GM18499 (cell line): Measurements from ENCODE around the gene KCND2.

Experiments used
- ATAC-seq: cut with Tn5 transposase; IDR thresholded peaks from one replicate; pipeline ENCODE4 v1.9.1; 2021; ENCODE audit warnings: moderate number of reproducible peaks; ENCODE audit not compliant: insufficient read depth, unreplicated experiment

KCND2 gene

DNA sequence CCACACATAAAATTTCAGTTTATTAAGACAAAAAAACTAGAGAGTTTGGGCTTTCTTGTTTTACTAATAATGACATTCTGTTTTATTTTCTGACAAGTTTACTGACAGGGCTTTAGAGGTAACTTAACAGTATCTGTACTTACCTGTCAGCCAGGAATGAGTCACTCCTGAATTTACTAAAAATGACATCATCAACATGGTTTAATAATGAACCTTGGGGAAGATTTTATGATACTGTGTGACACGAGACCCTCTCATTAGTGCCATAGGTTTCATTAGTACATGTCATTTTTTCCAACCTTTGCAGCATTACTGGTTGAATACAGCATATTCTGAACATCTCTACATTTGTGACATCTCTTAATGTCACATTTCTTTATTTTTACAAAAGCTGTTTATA, 131.1 kb downstream of the KCND2 start:
- ATAC-seq = peak; percentile 52

DNA sequence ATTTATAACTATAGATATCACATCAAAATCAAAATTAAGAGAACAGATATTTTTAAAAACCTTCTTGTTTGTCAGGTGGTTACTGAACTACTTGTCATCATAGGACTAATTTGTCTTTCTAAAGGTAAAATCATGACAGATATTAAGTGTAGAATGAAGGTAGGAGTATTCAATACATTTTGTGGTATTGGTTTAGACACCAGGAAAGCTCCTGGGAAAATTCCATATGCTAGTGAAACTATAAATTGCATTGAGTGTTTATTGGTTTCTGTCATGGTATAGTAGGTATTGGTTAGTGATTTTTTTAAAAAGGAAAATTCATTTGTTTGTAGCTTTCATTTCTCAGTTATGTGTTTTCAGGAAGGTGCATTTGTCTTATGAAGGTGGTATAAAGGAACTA, 132.7 kb downstream of the KCND2 start:
- no peak for ATAC-seq

DNA sequence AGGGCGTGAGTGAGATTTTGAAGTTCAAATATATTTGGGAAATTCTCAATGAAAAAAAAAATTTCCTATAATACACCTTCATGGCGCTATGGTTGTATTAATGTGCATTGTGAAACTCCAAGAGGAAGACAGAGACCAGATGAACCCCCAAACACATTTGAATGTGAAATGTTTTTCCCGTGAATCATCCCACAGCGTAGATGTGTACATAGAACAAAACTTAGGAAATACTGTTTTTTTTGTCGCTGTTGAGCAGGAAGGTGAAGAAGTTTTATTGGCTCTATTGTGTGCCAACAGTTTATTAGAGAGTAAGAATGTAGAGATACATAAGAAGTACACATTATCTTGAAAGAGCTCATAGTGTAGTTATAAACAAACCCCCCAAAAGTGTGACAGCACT, 134.0 kb downstream of the KCND2 start:
- ATAC-seq = no peak

DNA sequence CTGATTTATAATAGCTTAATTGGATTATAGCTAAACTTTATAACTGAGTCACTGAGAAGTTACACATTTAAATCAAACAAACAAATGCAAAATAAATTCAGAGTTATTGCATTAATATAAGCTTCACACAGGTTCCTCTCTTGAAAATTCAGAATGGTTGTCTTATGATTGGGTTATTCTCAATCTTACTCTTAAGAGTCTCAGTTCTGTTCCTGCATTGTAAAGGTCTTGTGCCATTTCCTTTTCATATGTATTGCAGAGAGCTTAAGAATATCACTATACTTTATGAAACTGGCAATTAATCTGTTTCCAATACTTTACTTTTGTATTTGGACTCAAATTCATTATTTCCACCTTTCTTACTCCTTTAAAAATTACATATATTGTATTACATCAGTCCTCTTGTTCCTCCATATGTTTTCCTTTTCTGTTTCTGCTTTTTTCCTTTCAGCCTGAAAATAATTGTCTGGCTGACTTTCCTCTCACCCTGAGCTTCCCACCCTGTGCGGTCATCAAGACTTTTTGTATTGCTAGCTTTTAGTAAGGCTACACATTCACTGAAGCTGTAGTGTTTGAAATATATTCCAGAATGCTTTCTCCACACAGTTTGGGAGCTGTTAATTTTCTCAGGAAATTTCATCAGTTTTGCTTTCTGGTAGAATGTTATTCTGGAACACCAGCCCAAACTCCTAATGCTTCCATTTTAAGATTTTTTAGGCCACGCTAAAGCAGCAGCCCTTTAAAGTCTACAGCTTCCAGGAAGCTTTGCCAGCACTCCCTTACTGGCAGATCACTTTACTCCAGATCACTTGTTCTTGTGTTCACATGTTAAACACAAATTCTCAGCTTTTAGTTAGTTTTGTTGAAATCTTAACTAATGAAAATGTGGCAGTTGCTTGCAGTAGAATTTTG, 139.4 kb downstream of the KCND2 start:
- peak; percentile 94 for ATAC-seq

DNA sequence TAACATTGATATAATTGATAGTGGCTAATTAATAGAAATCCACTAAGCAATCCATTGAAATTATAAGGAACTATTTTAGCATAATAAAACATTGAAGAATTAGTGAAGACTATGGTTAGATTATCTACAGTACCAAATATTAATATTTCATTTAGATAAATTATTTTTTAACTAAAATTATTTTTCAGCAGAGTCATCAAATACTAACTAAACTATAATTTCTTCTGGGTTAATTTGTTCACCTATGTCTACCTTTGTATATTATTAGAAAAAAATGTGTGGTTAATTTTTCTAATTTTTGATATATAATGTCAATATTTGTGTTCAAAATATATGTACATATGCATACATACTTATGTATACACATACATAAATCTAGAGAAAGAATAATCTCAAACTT, 140.2 kb downstream of the KCND2 start:
- ATAC-seq = no peak

DNA sequence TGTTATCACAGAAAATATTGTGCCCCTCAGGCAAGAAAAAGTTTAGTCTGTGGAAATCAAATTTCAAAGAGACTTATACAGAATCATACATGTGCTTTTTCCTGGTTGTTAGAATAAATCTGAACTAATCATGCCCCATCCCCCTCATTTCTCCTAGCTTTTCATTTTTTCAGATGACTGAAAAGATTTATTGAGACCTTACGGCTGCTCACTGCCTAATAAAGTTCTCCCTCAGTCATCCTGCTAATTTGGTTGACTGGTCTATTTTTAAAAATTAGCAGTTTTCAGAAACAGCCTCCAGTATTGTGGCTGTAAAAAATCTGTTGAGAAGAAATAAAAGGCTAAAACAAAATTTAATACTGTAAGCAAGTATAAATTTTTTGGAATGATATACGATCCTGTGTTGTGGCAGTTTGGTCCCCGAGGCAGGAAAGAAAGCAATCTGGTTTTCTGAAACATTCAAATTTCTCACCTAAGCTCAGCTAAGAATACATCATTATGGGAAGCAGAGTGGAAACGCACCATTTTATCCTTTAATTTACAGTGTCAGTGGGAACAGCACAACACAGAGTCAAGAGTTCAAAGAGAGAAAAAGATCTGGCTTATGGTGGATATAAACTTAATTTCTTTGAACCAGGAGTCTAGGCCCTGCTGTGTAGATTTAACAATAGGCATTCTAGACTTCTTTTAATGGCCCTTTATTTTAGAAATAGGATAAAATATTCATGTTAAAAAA, 144.4 kb downstream of the KCND2 start:
- ATAC-seq = no peak

DNA sequence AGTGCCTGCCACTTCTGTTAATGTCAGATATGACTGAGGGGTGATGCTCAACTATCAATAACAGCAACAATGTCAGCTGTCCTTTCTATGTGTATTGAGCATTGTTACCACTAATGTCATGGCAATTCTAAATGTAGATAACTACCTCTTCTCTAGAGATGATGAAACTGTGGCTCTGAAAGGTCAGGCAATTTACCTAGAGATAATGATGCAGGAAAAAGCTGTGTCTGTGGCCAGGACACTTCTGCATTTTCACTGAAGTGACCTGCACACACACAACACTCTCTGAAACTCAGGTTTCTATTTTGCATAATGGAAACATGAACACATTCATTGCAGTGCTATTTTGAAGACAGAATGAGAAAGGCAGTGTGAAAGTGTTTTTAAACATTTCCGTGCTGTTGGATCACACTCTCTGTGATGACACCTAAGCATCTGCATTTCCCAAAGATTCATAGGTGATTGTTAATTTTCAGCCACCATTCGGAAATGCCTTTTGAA, 148.2 kb downstream of the KCND2 start:
- peak; percentile 99 for ATAC-seq

DNA sequence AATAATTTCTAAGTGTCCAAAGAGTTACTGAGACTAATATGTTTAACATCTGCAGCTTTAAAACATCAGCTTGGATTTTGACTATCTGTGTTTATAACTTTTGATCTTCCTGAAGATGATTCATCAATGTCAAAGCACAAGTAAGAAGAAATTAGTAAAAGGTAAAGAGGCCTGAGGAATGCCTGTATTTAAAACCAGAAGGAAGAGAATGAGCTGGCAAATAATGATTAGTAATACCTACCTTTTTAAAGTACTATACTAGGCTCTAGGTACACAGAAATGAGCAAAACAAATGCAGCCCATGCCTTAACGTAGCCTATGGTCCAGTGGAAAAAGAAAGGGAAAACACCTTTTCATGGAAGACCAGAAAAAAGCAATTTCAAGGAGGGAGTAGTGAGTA, 158.0 kb downstream of the KCND2 start:
- ATAC-seq = no peak

DNA sequence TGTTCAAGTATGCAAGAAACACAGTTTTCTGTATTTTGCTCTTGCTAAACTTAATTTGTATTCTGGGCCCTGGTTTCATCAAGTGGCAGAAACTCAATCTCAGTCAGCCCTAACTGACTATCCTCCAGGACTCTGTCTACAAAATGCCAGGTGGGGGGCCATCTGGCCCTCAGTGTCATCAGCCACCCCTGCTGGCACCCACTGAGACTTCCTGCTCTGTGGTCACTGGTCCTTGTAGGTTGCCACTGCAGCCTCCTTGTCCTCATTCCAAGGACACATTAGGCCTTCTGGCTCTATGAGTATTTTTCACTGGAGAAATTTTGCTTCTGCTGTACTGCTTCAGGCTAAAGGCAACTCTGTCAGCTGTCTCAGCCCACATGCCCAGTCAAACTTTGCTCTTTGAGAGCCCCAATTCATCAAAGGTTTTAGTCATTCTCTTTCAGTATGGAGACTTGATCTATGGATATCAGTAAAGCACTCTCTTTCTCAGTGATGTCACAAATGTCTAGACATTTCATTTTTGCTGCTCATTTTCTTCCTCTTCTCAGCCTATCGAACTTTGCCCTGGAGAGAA, 163.6 kb downstream of the KCND2 start:
- ATAC-seq = no peak

DNA sequence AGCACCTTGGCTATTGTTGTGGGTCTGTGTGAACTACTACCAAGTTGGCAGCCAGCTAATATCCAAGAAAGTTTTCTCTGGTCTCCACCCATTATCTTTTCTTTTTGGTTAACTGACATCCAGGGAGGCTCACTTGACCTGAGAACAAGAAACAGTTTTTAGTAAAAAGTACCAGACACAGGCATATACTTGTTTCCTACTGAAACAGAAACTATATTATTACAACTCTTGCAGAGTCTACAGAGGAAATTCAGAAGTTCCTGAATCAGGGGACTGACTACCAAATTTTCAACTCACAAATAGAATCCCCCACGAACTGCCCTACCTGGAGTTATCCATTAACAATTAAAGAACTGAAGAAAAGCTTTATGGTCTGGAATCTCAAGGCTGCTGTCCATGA, 168.9 kb downstream of the KCND2 start:
- ATAC-seq = peak; percentile 82

DNA sequence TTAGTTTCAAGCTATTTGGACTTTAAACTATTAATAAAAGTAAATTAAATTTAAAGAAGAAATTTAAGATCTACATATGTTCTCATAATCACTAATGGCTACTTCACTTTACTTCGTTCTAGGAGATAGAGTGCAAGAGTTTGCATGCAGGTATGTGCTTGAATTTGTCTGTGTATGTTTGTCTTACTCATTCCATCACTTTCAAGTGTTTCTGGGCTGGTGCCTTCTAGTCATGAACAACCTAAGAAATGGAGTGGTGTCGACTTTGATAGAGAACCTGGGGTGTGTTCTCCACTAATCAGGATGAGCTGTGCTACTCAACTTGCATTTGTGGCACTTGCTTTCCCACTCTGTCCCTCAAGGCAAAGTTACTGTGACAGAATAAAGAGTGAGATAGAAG, 169.9 kb downstream of the KCND2 start:
- no peak for ATAC-seq

DNA sequence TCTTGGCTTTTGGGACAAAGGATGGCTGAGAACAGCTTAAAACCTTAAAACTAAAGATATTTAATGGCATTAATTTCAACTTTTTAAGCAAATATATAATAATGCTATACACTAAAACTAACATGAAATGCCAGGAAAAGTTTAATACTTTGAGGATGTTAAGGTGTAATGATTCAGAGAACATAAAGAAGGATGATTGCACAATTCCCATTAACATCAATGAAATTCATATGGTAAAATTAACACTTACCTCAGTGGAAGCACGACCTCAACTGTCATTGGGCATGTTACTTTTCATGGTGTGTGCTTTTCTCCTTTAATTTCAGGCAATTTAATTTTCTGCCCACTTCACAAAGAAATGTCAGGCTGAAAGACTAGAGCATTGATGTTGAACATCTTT, 171.7 kb downstream of the KCND2 start:
- no peak for ATAC-seq

DNA sequence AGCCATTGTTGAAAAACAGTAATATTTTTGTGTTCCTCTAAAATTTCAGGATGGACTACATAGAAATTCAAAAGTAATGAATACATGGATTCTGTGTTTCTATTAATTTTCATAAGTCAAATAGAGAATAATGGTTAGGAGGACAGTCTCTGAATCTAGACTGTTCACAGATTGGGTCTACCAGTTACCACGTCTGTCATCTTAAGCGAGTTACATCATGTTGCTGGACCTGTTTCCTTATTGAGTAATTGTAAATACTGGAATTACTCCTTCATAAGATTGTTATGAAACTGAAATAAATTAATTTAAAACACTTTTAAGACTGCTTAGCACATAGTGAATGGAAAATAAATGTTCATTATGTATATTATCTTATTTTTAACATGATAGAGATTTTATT, 172.3 kb downstream of the KCND2 start:
- ATAC-seq = no peak

DNA sequence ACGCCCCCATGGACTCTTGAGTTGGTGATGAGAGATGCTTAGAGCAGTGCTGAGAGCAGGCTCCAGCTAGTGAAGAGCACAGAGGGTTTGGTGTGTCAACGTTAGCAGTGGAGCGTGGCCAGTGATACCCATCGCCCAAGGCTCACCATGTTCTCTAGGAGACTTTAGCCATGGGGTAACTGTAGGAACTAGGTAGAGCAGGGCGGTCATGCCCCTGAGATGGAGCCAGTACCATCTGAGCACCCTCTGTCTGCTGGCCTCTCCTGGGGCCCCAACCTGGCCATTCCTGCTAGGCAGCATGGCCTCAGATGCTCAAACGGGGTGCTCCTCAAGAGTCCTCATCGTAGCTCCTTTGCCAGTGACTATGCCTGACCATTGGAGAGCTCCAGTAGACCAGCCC, 179.7 kb downstream of the KCND2 start:
- no peak for ATAC-seq

DNA sequence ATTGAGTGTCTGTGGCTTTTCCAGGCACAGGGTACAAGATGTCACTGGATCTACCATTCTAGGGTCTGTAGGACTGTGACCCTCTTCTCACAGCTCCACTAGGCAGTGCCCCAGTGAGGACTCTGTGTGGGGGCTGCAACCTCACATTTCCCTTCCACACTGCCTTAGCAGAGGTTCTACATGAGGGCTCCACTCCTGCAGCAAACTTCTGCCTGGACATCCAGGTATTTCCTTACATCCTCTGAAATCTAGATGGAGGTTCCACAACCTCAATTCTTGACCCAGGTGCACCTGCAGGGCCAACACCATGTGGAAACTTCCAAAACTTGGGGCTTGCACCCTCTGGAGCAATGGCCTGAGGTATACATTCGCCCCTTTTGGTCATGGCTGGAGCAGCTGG, 183.7 kb downstream of the KCND2 start:
- ATAC-seq = no peak

DNA sequence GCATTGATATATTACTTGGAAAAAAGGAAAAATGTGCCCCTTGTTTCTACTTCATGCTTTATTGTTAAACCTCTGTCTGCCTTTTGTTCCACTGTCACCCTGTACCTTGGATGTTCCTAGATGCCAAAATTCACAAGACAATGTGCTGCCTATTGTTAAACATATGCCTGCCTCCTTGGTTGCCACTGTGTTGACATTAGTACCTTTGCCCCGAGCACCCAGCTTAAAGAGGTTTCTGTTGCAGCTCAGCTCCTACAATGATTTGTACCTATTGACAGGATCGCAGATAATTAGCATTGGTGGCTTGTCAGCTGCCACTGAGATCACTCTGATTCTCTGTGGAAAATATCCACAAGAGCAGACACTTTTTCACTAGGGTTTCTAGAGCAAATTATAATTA, 188.0 kb downstream of the KCND2 start:
- ATAC-seq = no peak

DNA sequence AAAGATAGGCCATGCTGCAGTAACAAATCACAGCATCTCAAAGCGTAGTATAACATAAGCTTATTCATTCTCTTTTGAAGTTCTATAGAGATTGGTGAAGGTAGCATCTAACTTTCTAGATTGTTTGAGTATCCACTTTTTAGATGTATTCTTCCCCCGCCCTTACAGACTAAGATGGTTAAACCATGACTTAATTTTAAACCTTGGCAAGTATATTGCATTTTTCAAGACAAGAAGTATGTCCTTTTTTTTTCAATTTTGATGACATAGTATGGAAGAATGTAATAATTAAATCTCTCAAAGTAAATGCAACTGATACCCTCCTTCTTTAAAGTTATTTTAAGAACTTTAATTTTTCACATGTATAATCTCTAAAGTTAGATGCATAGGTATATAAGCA, 190.0 kb downstream of the KCND2 start:
- ATAC-seq = no peak

DNA sequence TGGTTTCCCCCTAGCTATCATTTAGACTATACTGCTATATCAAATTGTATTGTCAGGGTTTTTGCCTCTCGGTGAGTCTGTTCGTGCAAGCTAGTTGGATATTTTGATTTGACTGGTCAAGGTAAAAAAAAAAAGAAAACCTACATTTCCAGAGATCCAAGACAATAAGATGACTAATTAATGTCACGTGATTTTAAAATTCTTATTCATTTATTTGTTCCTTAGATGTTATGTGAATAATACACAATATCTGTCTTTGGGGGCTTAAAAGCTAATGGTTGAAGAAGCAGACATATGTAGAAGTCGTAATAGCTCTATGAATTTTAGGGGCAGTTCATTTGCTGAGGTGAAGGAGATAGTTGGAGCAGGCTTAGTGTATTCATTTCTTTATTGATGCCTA, 191.1 kb downstream of the KCND2 start:
- ATAC-seq = no peak

DNA sequence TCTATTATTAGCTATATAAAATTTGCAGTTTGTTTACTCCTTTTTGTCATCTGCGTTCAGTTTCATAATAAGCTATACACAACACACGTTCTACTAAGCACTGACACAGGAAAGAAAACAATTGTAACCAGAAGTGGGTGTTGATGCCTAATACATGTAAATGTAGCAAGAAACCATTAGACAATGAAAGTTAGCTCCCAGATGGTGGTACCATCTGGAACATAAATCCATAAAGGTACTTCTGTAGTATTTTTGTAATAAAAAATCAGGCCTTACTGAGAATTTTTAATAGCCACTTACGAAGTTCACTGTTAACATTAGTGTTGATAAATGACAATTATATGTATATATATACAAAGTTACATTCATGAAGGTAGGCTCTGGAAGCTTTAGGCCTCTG, 194.7 kb downstream of the KCND2 start:
- no peak for ATAC-seq

DNA sequence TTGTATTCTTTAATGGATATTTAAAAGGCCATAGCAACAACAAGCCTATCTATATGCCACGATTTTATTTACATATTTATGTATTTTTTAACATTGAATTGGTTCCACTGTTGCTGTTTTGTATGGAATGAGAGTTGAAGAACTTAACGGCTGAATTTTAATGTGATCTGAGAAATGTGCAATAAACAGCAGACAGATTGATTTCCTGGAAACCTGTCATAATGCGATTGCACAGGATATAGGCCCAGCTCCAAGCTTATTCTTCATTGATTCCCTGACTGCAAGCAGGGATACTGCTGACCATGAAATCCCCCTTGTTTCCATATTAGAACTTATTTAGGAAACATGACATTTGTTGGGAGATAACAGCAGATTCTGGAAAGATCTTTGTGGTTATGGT, 195.6 kb downstream of the KCND2 start:
- ATAC-seq = no peak

DNA sequence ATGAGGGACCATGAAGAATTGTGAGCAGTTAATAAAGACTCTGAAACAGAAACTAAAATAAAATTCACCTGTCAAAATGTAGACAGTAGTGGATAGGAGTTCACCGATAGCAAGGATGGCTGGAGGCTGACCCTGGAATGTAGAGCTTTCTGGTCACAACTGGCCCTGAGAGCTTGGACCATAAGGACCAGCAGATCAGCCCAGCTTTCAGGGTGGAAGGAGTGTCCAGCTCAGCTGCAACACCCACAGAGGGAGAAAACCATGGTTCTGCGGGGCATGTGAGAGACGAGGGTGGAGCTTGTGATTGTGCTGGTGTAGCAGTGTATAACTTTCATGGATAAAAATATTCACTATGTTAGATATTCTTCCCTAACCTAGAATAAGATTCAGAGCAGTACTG, 199.9 kb downstream of the KCND2 start:
- no peak for ATAC-seq
